Activated CD8-positive, alpha-beta T cell treated with anti-CD3 and anti-CD28 coated beads, Interleukin-2, amount 10 ng/mL, durations not matched to agents 7 days and 5 days (primary cell): ENCODE results near the gene ARHGAP24. TPM values are rescaled to one million over a fixed set of nuclear protein-coding genes. Genes with fewer than 3 reads are reported as not detected.
"Not testable (repeated sequence)": the region's sequence is repeated elsewhere in the genome, so short reads cannot be mapped to it uniquely, and the experiment has no call there.

Experiments
- ATAC-seq: fragments of 150-1000 bp; cut with Tn5 transposase; one replicate; pipeline ENCODE4 v1.10.0; 2021; ENCODE audit warnings: moderate library complexity
- CTCF ChIA-PET: fragments of 350-600 bp; sonication (Branson Sonifier 250); formaldehyde crosslinking; loops from one replicate; lab custom pipeline; 2021; ENCODE audit warnings: antibody characterized with exemption; lab: Charles Lee
- POLR2A ChIA-PET: fragments of 350-600 bp; sonication (Branson Sonifier 250); formaldehyde crosslinking; loops from one replicate; lab custom pipeline; 2021; ENCODE audit warnings: antibody characterized with exemption; lab: Charles Lee
- DNase-seq: peaks from one replicate; pipeline ENCODE4 v3.0.0-alpha.2; 2020
- H3K27ac Mint-ChIP-seq: one replicate; pipeline ENCODE4 v1.8.0; 2021; ENCODE audit warnings: mild to moderate bottlenecking, mixed read lengths
- H3K27me3 Mint-ChIP-seq: one replicate; pipeline ENCODE4 v1.8.0; 2021; ENCODE audit warnings: low read depth, mixed read lengths
- H3K36me3 Mint-ChIP-seq: one replicate; pipeline ENCODE4 v1.8.0; 2021; ENCODE audit warnings: low read depth, mixed read lengths
- H3K4me1 Mint-ChIP-seq: one replicate; pipeline ENCODE4 v1.8.0; 2021; ENCODE audit warnings: low read depth, mixed read lengths
- H3K4me3 Mint-ChIP-seq: one replicate; pipeline ENCODE4 v1.8.0; 2021; ENCODE audit warnings: mild to moderate bottlenecking, mixed read lengths
- H3K9me3 Mint-ChIP-seq: one replicate; pipeline ENCODE4 v1.8.0; 2022; ENCODE audit warnings: mixed read lengths; ENCODE audit not compliant: insufficient read depth
- total RNA-seq, 2 experiments: library from RNA; stranded (reverse); gene quantifications; one replicate each; pipeline ENCODE4 v1.2.3, GENCODE V29; 2021

The ARHGAP24 gene
- total RNA-seq, 2 experiments from 2014 or later = not detected

DNA sequence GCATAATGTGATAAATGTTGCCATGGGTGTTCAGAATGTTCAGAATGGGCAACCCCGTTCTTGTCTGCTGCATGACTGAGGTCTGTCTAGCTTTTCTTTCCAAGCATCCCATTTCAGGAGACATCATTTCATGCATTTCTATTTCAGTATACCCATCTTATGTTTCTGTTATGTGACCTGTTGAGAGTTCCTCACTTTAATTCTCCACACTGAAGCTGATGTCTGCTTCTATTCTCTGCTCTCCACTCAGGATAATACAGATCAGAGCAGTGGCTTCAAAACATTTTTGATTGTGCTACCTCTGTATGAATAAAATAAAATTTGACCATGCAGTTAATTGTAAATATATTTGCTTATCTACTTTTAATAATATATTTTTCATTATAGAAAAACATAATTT is 398.6 kb downstream of the ARHGAP24 start:
- H3K4me1 Mint-ChIP-seq = no peaks in the 10 kb centered on the region
- no peaks in the 10 kb centered on the region for H3K27me3 Mint-ChIP-seq
- H3K9me3 Mint-ChIP-seq = no peaks in the 10 kb centered on the region
- no peak overlapping the region for H3K4me3 Mint-ChIP-seq
- POLR2A ChIA-PET = no interaction called here
- no peak overlapping the region for H3K27ac Mint-ChIP-seq
- H3K36me3 Mint-ChIP-seq = no peaks in the 10 kb centered on the region
- no peak for ATAC-seq
- DNase-seq = no peak
- CTCF ChIA-PET = no interaction called here

DNA sequence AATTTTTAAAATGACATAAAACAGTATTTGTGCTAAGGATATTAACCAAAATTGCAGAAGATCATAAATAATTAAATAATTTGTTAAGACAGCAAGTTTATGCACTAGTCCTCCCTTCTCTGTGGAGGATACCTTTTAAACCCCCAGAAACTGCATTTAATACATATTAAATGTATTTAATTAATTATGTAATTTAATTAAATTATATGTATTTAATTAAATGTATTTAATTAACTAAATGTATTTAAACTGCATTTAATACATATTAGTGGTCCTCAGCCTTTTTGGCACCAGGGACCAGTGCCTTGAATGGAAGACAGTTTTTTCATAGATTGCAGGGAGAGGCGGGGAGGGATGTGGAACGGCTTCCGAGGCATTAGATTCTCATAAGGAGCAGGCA is 404.6 kb downstream of the ARHGAP24 start:
- Mint-ChIP-seq H3K36me3 (no peaks in the 10 kb centered on the region), H3K4me3 (no peak overlapping the region), H3K9me3 (no peaks in the 10 kb centered on the region), H3K27ac (no peak overlapping the region), H3K27me3 (no peaks in the 10 kb centered on the region), H3K4me1 (no peaks in the 10 kb centered on the region)
- ChIA-PET POLR2A (no interaction called here), CTCF (no interaction called here)
- DNase-seq (no peak), ATAC-seq (no peak)

DNA sequence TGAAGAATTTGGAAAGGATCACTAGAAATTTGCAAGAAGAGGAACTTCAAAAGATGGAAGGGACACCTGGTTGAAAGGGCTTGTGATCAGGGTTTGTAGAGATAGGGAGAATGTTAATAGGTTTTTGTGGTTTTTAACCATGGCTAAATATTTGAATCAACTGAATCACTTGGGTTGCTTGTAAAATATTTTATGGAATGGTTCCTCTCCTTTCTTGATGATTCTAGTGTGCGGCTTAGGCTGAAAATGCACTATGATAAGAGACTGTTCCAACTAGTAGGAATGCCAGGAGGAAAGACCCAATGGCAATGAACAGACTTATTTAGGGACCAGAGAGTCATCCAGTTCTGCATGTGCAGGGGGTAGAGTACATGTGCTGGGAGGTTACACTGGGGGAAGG is 408.2 kb downstream of the ARHGAP24 start:
- no peaks in the 10 kb centered on the region for H3K4me1 Mint-ChIP-seq
- no peaks in the 10 kb centered on the region for H3K9me3 Mint-ChIP-seq
- ChIA-PET POLR2A (no interaction called here), CTCF (no interaction called here)
- DNase-seq (no peak), ATAC-seq (no peak)
- H3K36me3 Mint-ChIP-seq = no peaks in the 10 kb centered on the region
- no peak overlapping the region for H3K27ac Mint-ChIP-seq
- no peak overlapping the region for H3K4me3 Mint-ChIP-seq
- no peaks in the 10 kb centered on the region for H3K27me3 Mint-ChIP-seq

DNA sequence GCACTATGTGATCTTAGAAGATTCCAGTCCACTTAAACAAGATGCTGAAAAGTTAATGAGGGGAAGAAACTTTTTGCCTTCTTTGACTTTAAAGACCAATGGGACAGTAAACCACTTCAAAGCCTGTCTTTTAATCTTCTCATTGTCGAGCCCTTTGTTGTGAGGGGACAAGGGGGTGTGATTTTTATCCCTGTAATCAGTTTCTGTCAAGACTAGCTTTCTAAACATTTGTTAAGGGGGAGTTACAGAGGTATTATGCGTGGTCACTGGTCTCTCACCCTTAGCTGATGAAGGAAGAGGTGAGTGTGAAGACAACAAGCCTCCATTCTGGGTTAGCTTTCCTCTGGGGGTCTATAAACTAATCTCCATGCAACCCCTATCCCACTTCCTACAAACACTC is 409.3 kb downstream of the ARHGAP24 start:
- Mint-ChIP-seq H3K9me3 (no peaks in the 10 kb centered on the region), H3K27me3 (no peaks in the 10 kb centered on the region), H3K36me3 (no peaks in the 10 kb centered on the region), H3K27ac (no peak overlapping the region), H3K4me3 (no peak overlapping the region), H3K4me1 (no peaks in the 10 kb centered on the region)
- ATAC-seq (no peak), DNase-seq (no peak)
- ChIA-PET CTCF (no interaction called here), POLR2A (no interaction called here)

DNA sequence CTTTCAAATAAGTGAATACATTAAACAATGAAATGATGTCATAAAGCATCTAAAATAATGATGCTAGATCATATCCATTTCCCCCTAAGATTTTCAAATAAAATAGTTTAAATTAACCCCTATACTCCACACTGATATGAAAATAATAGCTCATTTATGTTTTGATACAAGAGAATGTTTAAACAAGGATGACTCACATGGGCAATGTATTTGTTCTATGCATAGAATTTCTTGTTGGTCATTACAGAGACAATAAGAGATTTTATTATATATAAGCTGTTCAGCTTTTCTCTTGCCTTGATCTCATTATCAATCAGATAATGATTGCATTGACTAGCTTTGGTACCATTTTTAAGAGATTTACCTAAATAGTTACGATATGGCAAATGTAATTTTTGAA is 411.7 kb downstream of the ARHGAP24 start:
- no peak for DNase-seq
- Mint-ChIP-seq H3K27ac (no peak overlapping the region), H3K4me3 (no peak overlapping the region), H3K36me3 (no peaks in the 10 kb centered on the region), H3K9me3 (no peaks in the 10 kb centered on the region), H3K4me1 (no peaks in the 10 kb centered on the region), H3K27me3 (no peaks in the 10 kb centered on the region)
- CTCF ChIA-PET = no interaction called here
- ATAC-seq = no peak
- POLR2A ChIA-PET = no interaction called here

DNA sequence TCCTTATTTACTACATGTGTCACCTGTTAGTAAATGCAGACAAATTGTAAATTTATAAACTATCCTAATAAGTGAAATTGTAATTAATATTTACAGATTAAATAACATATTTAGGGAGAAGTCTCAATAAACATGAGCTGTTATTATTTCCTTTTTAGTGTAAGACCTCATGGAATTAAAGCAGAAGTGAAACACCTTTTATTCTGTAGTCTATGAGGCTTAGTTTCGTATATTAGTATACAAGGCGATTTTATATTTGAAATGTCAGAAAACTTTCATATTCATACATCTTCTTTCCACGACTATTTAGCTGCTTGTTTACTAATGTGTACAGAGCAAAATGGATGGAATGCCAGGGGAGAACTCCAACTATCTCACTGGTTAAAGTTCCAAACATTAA is 414.4 kb downstream of the ARHGAP24 start:
- H3K36me3 Mint-ChIP-seq = no peaks in the 10 kb centered on the region
- no peak for ATAC-seq
- no peaks in the 10 kb centered on the region for H3K4me1 Mint-ChIP-seq
- POLR2A ChIA-PET = no interaction called here
- peaks cover 4% of the 10 kb centered on the region for H3K9me3 Mint-ChIP-seq
- H3K27me3 Mint-ChIP-seq = no peaks in the 10 kb centered on the region
- no peak for DNase-seq
- H3K4me3 Mint-ChIP-seq = no peak overlapping the region
- H3K27ac Mint-ChIP-seq = no peak overlapping the region
- CTCF ChIA-PET = no interaction called here

DNA sequence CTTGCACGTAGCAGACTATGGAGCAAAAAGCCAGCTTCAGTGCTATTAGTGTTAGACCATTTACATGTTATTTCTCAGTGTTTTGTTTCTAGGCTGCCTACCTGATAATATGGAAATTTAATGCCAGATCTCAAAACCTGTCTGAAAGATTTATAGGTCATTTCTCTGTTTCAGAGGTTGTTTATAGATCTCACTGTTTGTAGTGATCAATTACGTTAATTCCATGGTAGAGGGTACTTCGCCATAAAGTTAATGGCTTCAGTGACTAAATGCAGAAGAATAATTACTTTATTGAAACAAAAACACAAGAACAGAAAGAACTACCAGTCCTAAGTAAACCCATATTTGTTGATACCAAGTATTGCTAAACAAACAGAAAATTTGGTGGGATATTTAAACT is 420.8 kb downstream of the ARHGAP24 start:
- ChIA-PET CTCF (no interaction called here), POLR2A (no interaction called here)
- Mint-ChIP-seq H3K4me3 (no peak overlapping the region), H3K27me3 (no peaks in the 10 kb centered on the region), H3K4me1 (no peaks in the 10 kb centered on the region), H3K9me3 (peaks cover 5% of the 10 kb centered on the region), H3K36me3 (no peaks in the 10 kb centered on the region), H3K27ac (no peak overlapping the region)
- ATAC-seq (no peak), DNase-seq (no peak)

DNA sequence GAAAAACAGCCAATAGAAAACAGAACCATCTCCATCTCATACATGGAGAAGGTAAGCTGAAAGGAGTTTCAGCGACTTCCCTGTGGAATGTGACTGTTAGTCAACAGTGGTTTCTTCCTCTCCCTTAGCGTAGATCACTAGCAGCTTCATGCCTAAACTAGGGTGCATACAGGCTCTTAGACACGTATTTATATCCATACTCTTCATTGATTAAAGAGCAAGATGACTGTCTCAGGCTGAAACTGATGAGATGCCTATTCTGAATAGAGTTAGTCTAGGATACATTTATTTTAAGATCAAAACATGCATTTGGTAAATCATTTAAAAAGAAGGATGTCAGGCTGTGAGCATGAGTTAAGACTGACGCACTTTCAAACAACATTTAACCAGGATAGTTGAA is 423.3 kb downstream of the ARHGAP24 start:
- Mint-ChIP-seq H3K27ac (no peak overlapping the region), H3K36me3 (no peaks in the 10 kb centered on the region), H3K9me3 (peaks cover 5% of the 10 kb centered on the region), H3K27me3 (no peaks in the 10 kb centered on the region), H3K4me1 (no peaks in the 10 kb centered on the region), H3K4me3 (no peak overlapping the region)
- ATAC-seq = no peak
- no peak for DNase-seq
- ChIA-PET CTCF (no interaction called here), POLR2A (interaction anchor here (0.6 kb wide), 1 partner anchor 26 kb away, joined by 3 read pairs; no protein-coding TSS in a partner anchor)

DNA sequence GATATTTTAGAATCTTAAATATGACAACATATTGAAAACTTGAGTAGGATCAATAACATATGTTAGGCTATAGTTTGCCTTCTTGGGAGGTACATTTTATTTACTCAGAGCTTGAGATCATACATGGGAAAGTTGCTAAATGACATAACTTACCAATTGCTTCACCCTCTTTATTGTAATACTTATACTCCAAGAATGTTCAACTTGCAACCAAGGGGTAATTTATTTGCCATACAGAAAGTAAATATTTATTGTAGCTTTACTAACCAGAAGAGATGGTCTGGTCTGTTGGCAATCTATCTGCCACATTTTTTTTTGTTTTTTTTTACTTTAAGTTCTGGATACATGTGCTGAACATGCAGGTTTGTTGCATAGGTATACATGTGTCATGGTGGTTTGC is 426.6 kb downstream of the ARHGAP24 start:
- no peaks in the 10 kb centered on the region for H3K9me3 Mint-ChIP-seq
- H3K27ac Mint-ChIP-seq = no peak overlapping the region
- DNase-seq (no peak), ATAC-seq (no peak)
- no peaks in the 10 kb centered on the region for H3K36me3 Mint-ChIP-seq
- ChIA-PET POLR2A (no interaction called here), CTCF (no interaction called here)
- no peaks in the 10 kb centered on the region for H3K4me1 Mint-ChIP-seq
- no peak overlapping the region for H3K4me3 Mint-ChIP-seq
- H3K27me3 Mint-ChIP-seq = no peaks in the 10 kb centered on the region

DNA sequence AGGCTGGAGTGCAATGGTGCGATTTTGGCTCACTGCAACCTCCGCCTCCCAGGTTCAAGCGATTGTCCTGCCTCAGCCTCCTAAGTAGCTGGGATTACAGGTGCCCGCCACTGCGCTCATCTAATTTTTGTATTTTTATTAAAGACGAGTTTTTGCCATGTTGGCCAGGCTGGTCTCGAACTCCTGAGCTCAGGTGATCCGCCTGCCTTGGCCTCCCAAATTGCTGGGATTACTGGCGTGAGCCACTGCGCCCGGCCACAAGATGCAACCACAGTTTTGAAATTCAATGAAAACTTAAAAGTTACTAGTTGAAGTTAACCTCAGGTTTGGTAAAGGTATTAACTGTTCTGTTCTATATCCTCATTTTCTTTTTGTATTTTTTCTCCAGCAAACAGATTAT is 427.7 kb downstream of the ARHGAP24 start:
- H3K4me3 Mint-ChIP-seq, H3K27me3 Mint-ChIP-seq, H3K36me3 Mint-ChIP-seq, POLR2A ChIA-PET, H3K9me3 Mint-ChIP-seq, DNase-seq, ATAC-seq, H3K4me1 Mint-ChIP-seq, H3K27ac Mint-ChIP-seq: not testable (repeated sequence)
- CTCF ChIA-PET = interaction anchor here (0.6 kb wide), 1 partner anchor 353 kb away, joined by 3 read pairs; no protein-coding TSS in a partner anchor

DNA sequence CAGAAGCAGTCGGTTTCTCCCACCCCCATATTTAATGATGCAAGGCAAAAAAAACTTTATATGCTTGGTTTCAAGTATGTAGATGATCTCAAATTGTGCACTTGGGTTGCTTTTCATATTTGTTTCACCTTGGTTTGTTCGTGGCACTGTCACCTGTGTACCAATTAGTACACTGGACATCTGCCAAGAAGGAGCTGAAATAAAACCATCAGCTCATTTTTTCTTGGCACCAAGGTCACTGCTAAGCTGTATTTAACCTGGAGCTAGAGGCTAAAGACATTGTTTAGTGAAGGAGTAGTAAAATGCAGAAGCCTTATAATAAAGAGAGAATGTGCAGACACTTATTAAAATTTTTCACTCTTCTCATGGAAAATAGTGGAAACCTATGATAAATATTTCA is 430.8 kb downstream of the ARHGAP24 start:
- Mint-ChIP-seq H3K27ac (no peak overlapping the region), H3K27me3 (no peaks in the 10 kb centered on the region), H3K4me1 (no peaks in the 10 kb centered on the region), H3K36me3 (no peaks in the 10 kb centered on the region), H3K4me3 (no peak overlapping the region), H3K9me3 (no peaks in the 10 kb centered on the region)
- ChIA-PET POLR2A (no interaction called here), CTCF (no interaction called here)
- no peak for ATAC-seq
- no peak for DNase-seq

DNA sequence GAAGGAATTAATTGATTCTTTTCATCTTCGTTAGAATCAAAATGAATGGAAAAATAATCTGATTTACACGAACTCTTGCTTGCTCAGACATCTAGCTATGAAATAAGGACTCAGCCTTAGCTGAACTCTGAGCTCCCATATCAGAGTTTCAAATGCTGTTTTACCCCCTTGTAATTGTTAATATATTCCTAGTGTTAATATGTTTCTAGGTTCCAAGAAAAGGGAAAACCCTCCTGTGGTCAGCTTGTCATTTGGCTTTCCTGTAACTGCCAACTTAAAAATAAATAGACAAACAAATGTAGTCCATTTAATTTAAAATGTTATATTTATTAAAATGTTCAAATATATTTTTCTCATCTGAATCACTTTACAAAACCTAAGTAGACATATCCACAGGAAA is 432.1 kb downstream of the ARHGAP24 start:
- no peak overlapping the region for H3K4me3 Mint-ChIP-seq
- no peaks in the 10 kb centered on the region for H3K9me3 Mint-ChIP-seq
- H3K27ac Mint-ChIP-seq = no peak overlapping the region
- POLR2A ChIA-PET = no interaction called here
- no peak for ATAC-seq
- DNase-seq = no peak
- no peaks in the 10 kb centered on the region for H3K27me3 Mint-ChIP-seq
- CTCF ChIA-PET = no interaction called here
- H3K4me1 Mint-ChIP-seq = no peaks in the 10 kb centered on the region
- no peaks in the 10 kb centered on the region for H3K36me3 Mint-ChIP-seq

DNA sequence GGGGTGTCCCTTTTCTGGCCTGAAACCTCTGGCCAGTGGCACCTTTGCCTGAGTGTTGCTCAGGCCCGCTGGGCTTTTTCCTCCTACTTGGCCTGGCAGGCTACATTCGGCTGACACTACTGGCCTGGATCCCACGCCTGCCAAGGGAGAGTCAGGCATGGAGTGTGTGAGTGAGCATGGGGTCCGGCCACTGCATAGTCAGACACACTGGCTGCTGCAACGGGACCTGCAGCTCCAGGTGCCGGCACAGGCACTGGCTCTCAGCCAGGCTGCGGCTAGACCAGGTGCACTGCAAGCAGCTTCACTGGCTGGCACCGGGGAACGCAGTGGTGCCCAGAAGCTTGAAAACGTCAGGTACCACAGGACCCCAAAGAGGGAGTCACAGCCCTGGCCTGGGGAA is 434.9 kb downstream of the ARHGAP24 start:
- Mint-ChIP-seq H3K27me3 (no peaks in the 10 kb centered on the region), H3K9me3 (no peaks in the 10 kb centered on the region), H3K36me3 (no peaks in the 10 kb centered on the region), H3K27ac (no peak overlapping the region), H3K4me3 (no peak overlapping the region), H3K4me1 (no peaks in the 10 kb centered on the region)
- POLR2A ChIA-PET = no interaction called here
- CTCF ChIA-PET = no interaction called here
- no peak for DNase-seq
- no peak for ATAC-seq
